GM23338 (cell line): ENCODE data around the gene CORO2A. TPM values are rescaled to one million over a fixed set of nuclear protein-coding genes. Genes with fewer than 3 reads are reported as not detected.

ENCODE experiments used
- ATAC-seq: fragments of 200-7000 bp; cut with Tn5 transposase; 3 replicates; pipeline ENCODE4 v1.9.1; 2020
- DNase-seq: peaks from one replicate; pipeline ENCODE4 v3.0.0-alpha.2; 2015; ENCODE audit warnings: low spot score
- H2AFZ ChIP-seq: fragments of 200-600 bp; sonication (generic); 2 replicates; pipeline ENCODE4 v1.8.0; 2016; ENCODE audit warnings: antibody characterized with exemption, mild to moderate bottlenecking, moderate library complexity
- H3F3A ChIP-seq: fragments of 200-600 bp; sonication (generic); replicated peaks from 2 replicates; pipeline ENCODE4 v1.8.0; 2017; ENCODE audit warnings: antibody characterized with exemption, mixed run types, low read depth
- H3K27ac ChIP-seq: fragments of 200-600 bp; sonication (generic); 2 replicates; pipeline ENCODE4 v1.6.1; 2016; ENCODE audit warnings: low read depth
- H3K27me3 ChIP-seq: fragments of 200-600 bp; sonication (generic); 2 replicates; pipeline ENCODE4 v1.8.0; 2016; ENCODE audit warnings: mild to moderate bottlenecking, mixed run types, moderate library complexity; ENCODE audit not compliant: insufficient read depth
- H3K36me3 ChIP-seq: fragments of 200-600 bp; sonication (generic); 2 replicates; pipeline ENCODE4 v1.8.0; 2016; ENCODE audit warnings: mild to moderate bottlenecking; ENCODE audit not compliant: insufficient read depth
- H3K4me1 ChIP-seq: fragments of 200-600 bp; sonication (generic); 2 replicates; pipeline ENCODE4 v1.8.0; 2016; ENCODE audit warnings: mild to moderate bottlenecking, moderate library complexity; ENCODE audit not compliant: insufficient read depth
- H3K4me2 ChIP-seq: fragments of 200-600 bp; sonication (generic); 2 replicates; pipeline ENCODE4 v1.7.1; 2017; ENCODE audit warnings: mixed run types
- H3K4me3 ChIP-seq: fragments of 200-600 bp; sonication (generic); 2 replicates; pipeline ENCODE4 v1.6.1; 2016; ENCODE audit warnings: mixed run types
- H3K79me2 ChIP-seq: fragments of 200-600 bp; sonication (generic); replicated peaks from 2 replicates; pipeline ENCODE4 v1.8.0; 2017; ENCODE audit warnings: mild to moderate bottlenecking; ENCODE audit not compliant: insufficient read depth
- H3K9me2 ChIP-seq: fragments of 200-600 bp; sonication (generic); 2 replicates; pipeline ENCODE4 v1.8.0; 2017; ENCODE audit not compliant: insufficient read depth
- H4K20me1 ChIP-seq: fragments of 200-600 bp; sonication (generic); replicated peaks from 2 replicates; pipeline ENCODE4 v1.8.0; 2017; ENCODE audit warnings: mild to moderate bottlenecking; ENCODE audit not compliant: insufficient read depth
- H3K27ac Mint-ChIP-seq: 2 replicates; pipeline ENCODE4 v1.8.0; 2020; ENCODE audit warnings: inconsistent platforms, mild to moderate bottlenecking, moderate library complexity, mixed read lengths
- H3K27me3 Mint-ChIP-seq: 3 replicates; pipeline ENCODE4 v1.8.0; 2022; ENCODE audit warnings: low read depth, mild to moderate bottlenecking, moderate library complexity, mixed read lengths, inconsistent platforms; ENCODE audit not compliant: insufficient read depth, poor library complexity
- H3K36me3 Mint-ChIP-seq: 3 replicates; pipeline ENCODE4 v1.8.0; 2021; ENCODE audit warnings: low read depth, mild to moderate bottlenecking, inconsistent platforms, moderate library complexity, mixed read lengths
- H3K4me1 Mint-ChIP-seq: 3 replicates; pipeline ENCODE4 v1.8.0; 2020; ENCODE audit warnings: mild to moderate bottlenecking, inconsistent platforms, mixed read lengths
- H3K4me3 Mint-ChIP-seq: 3 replicates; pipeline ENCODE4 v1.8.0; 2021; ENCODE audit warnings: moderate library complexity, mild to moderate bottlenecking, inconsistent platforms, mixed read lengths
- H3K9me3 Mint-ChIP-seq: 3 replicates; pipeline ENCODE4 v1.8.0; 2020; ENCODE audit warnings: moderate library complexity, mild to moderate bottlenecking, inconsistent platforms, mixed read lengths
- CREB1 ChIP-seq: fragments of 250-450 bp; sonication (Bioruptor Pico); IDR thresholded peaks from 2 replicates; pipeline ENCODE4 v1.5.0; 2020; ENCODE audit warnings: low read depth, mild to moderate bottlenecking, moderate library complexity
- EZH2 ChIP-seq: fragments of 200-600 bp; sonication (generic); IDR thresholded peaks from one replicate; pipeline ENCODE4 v1.8.0; 2017; ENCODE audit warnings: antibody characterized with exemption, mild to moderate bottlenecking, low read depth; ENCODE audit not compliant: unreplicated experiment
- EZH2phosphoT487 ChIP-seq: fragments of 200-600 bp; sonication (generic); IDR thresholded peaks from one replicate; pipeline ENCODE4 v1.8.1; 2018; ENCODE audit warnings: antibody characterized with exemption; ENCODE audit not compliant: unreplicated experiment
- JUNB ChIP-seq: IDR thresholded peaks from one replicate; pipeline ENCODE4 v1.6.1; 2016; ENCODE audit warnings: antibody characterized with exemption; ENCODE audit not compliant: unreplicated experiment
- NANOG ChIP-seq: IDR thresholded peaks from 2 replicates; pipeline ENCODE4 v1.6.1; 2016; ENCODE audit warnings: antibody characterized with exemption, borderline replicate concordance
- POLR2AphosphoS5 ChIP-seq: IDR thresholded peaks from 2 replicates; pipeline ENCODE4 v1.6.1; 2016; ENCODE audit warnings: antibody characterized with exemption, low read depth
- STAT1 ChIP-seq: IDR thresholded peaks from one replicate; pipeline ENCODE4 v1.6.1; 2016; ENCODE audit warnings: antibody characterized with exemption; ENCODE audit not compliant: unreplicated experiment
- ZNF114 ChIP-seq: fragments of 250-450 bp; sonication (Bioruptor Pico); IDR thresholded peaks from 2 replicates; pipeline ENCODE4 v1.5.0; 2020; ENCODE audit warnings: mild to moderate bottlenecking, moderate library complexity
- ZNF331 ChIP-seq: fragments of 250-450 bp; sonication (Bioruptor Pico); IDR thresholded peaks from 2 replicates; pipeline ENCODE4 v1.5.0; 2020; ENCODE audit warnings: low read depth, mild to moderate bottlenecking, moderate library complexity
- polyA plus RNA-seq: library from polyadenylated mRNA; unstranded; fragments of >200 nt; fragmentation: Nextera tagmentation; extraction: Ambion mirVana; gene quantifications from 2 replicates; pipeline ENCODE4 v1.2.1, GENCODE V29; 2016
- total RNA-seq: library from RNA; depleted of rRNA; stranded (reverse); fragments of >200 nt; shearing (Covaris generic); gene quantifications from 2 replicates; pipeline ENCODE4 v1.2.3, GENCODE V29; 2014
- TF ChIP-seq, protein P1 (sequence below): fragments of 250-450 bp; sonication (Bioruptor Pico); IDR thresholded peaks from 2 replicates; pipeline ENCODE4 v1.5.0; 2020; ENCODE audit warnings: mild to moderate bottlenecking, moderate library complexity
- TF ChIP-seq, protein P2 (sequence below), 2 experiments: fragments of 200-600 bp in 1 of 2; sonication (generic) in 1 of 2; conservative IDR thresholded peaks; 2 replicates each; pipeline versions ENCODE4 v1.5.1 to v1.6.1; 2016 to 2017; ENCODE audit warnings: antibody characterized with exemption in 2 of 2, low read depth in 2 of 2, mild to moderate bottlenecking in 2 of 2, moderate library complexity in 1 of 2
- TF ChIP-seq, protein P3 (sequence below): IDR thresholded peaks from 2 replicates; pipeline ENCODE4 v1.6.1; 2016; ENCODE audit warnings: antibody characterized with exemption
- TF ChIP-seq, protein P4 (sequence below): IDR thresholded peaks from one replicate; pipeline ENCODE4 v1.6.1; 2018; ENCODE audit warnings: antibody characterized with exemption; ENCODE audit not compliant: unreplicated experiment

Gene CORO2A
- total and polyA plus RNA-seq, 2 experiments from 2014 or later = 12.9 to 27.6 TPM

GRCh38 chr9:98144631-98145030 lies 47.8 kb downstream of the CORO2A start:
- Histone ChIP-seq H3K27me3 (no peaks in the 10 kb centered on the region), H3K27ac (no peak overlapping the region), H3F3A (no peaks in the 10 kb centered on the region), H3K9me2 (no peaks in the 10 kb centered on the region), H3K4me2 (no peak overlapping the region), H3K4me1 (no peaks in the 10 kb centered on the region), H4K20me1 (0 out of 2 replicates have a peak, but pooled peaks cover 4% of the 10 kb centered on the region), H3K79me2 (no peaks in the 10 kb centered on the region), H2AFZ (no peak overlapping the region), H3K36me3 (no peaks in the 10 kb centered on the region), H3K4me3 (no peak overlapping the region)
- DNase-seq = no peak
- Mint-ChIP-seq H3K36me3 (no peaks in the 10 kb centered on the region; the same call in 2 of the 3 replicates), H3K9me3 (no peaks in the 10 kb centered on the region), H3K4me3 (no peak overlapping the region), H3K27ac (no peak overlapping the region), H3K4me1 (peaks cover 3% of the 10 kb centered on the region; the same call in 2 of the 3 replicates), H3K27me3 (peaks cover 7% of the 10 kb centered on the region)
- TF ChIP-seq, protein P1, sequence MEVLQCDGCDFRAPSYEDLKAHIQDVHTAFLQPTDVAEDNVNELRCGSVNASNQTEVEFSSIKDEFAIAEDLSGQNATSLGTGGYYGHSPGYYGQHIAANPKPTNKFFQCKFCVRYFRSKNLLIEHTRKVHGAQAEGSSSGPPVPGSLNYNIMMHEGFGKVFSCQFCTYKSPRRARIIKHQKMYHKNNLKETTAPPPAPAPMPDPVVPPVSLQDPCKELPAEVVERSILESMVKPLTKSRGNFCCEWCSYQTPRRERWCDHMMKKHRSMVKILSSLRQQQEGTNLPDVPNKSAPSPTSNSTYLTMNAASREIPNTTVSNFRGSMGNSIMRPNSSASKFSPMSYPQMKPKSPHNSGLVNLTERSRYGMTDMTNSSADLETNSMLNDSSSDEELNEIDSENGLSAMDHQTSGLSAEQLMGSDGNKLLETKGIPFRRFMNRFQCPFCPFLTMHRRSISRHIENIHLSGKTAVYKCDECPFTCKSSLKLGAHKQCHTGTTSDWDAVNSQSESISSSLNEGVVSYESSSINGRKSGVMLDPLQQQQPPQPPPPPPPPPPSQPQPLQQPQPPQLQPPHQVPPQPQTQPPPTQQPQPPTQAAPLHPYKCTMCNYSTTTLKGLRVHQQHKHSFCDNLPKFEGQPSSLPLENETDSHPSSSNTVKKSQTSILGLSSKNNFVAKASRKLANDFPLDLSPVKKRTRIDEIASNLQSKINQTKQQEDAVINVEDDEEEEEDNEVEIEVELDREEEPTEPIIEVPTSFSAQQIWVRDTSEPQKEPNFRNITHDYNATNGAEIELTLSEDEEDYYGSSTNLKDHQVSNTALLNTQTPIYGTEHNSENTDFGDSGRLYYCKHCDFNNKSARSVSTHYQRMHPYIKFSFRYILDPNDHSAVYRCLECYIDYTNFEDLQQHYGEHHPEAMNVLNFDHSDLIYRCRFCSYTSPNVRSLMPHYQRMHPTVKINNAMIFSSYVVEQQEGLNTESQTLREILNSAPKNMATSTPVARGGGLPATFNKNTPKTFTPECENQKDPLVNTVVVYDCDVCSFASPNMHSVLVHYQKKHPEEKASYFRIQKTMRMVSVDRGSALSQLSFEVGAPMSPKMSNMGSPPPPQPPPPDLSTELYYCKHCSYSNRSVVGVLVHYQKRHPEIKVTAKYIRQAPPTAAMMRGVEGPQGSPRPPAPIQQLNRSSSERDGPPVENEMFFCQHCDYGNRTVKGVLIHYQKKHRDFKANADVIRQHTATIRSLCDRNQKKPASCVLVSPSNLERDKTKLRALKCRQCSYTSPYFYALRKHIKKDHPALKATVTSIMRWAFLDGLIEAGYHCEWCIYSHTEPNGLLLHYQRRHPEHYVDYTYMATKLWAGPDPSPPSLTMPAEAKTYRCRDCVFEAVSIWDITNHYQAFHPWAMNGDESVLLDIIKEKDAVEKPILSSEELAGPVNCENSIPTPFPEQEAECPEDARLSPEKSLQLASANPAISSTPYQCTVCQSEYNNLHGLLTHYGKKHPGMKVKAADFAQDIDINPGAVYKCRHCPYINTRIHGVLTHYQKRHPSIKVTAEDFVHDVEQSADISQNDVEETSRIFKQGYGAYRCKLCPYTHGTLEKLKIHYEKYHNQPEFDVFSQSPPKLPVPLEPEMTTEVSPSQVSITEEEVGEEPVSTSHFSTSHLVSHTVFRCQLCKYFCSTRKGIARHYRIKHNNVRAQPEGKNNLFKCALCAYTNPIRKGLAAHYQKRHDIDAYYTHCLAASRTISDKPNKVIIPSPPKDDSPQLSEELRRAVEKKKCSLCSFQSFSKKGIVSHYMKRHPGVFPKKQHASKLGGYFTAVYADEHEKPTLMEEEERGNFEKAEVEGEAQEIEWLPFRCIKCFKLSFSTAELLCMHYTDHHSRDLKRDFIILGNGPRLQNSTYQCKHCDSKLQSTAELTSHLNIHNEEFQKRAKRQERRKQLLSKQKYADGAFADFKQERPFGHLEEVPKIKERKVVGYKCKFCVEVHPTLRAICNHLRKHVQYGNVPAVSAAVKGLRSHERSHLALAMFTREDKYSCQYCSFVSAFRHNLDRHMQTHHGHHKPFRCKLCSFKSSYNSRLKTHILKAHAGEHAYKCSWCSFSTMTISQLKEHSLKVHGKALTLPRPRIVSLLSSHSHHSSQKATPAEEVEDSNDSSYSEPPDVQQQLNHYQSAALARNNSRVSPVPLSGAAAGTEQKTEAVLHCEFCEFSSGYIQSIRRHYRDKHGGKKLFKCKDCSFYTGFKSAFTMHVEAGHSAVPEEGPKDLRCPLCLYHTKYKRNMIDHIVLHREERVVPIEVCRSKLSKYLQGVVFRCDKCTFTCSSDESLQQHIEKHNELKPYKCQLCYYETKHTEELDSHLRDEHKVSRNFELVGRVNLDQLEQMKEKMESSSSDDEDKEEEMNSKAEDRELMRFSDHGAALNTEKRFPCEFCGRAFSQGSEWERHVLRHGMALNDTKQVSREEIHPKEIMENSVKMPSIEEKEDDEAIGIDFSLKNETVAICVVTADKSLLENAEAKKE = no peak
- TF ChIP-seq ZNF331 (no peak), ZNF114 (CRISPR knock-in tag) (no peak), STAT1 (no peak), JUNB (no peak), CREB1 (no peak), EZH2phosphoT487 (no peak), POLR2AphosphoS5 (no peak), NANOG (no peak), EZH2 (no peak)
- TF ChIP-seq, protein P2, sequence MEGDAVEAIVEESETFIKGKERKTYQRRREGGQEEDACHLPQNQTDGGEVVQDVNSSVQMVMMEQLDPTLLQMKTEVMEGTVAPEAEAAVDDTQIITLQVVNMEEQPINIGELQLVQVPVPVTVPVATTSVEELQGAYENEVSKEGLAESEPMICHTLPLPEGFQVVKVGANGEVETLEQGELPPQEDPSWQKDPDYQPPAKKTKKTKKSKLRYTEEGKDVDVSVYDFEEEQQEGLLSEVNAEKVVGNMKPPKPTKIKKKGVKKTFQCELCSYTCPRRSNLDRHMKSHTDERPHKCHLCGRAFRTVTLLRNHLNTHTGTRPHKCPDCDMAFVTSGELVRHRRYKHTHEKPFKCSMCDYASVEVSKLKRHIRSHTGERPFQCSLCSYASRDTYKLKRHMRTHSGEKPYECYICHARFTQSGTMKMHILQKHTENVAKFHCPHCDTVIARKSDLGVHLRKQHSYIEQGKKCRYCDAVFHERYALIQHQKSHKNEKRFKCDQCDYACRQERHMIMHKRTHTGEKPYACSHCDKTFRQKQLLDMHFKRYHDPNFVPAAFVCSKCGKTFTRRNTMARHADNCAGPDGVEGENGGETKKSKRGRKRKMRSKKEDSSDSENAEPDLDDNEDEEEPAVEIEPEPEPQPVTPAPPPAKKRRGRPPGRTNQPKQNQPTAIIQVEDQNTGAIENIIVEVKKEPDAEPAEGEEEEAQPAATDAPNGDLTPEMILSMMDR (conservative IDR thresholded peaks at IDR 0.05; ENCODE audit: low read depth in 2 of 2) = no peak
- TF ChIP-seq, protein P3, sequence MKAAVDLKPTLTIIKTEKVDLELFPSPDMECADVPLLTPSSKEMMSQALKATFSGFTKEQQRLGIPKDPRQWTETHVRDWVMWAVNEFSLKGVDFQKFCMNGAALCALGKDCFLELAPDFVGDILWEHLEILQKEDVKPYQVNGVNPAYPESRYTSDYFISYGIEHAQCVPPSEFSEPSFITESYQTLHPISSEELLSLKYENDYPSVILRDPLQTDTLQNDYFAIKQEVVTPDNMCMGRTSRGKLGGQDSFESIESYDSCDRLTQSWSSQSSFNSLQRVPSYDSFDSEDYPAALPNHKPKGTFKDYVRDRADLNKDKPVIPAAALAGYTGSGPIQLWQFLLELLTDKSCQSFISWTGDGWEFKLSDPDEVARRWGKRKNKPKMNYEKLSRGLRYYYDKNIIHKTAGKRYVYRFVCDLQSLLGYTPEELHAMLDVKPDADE = no peak
- TF ChIP-seq, protein P4, sequence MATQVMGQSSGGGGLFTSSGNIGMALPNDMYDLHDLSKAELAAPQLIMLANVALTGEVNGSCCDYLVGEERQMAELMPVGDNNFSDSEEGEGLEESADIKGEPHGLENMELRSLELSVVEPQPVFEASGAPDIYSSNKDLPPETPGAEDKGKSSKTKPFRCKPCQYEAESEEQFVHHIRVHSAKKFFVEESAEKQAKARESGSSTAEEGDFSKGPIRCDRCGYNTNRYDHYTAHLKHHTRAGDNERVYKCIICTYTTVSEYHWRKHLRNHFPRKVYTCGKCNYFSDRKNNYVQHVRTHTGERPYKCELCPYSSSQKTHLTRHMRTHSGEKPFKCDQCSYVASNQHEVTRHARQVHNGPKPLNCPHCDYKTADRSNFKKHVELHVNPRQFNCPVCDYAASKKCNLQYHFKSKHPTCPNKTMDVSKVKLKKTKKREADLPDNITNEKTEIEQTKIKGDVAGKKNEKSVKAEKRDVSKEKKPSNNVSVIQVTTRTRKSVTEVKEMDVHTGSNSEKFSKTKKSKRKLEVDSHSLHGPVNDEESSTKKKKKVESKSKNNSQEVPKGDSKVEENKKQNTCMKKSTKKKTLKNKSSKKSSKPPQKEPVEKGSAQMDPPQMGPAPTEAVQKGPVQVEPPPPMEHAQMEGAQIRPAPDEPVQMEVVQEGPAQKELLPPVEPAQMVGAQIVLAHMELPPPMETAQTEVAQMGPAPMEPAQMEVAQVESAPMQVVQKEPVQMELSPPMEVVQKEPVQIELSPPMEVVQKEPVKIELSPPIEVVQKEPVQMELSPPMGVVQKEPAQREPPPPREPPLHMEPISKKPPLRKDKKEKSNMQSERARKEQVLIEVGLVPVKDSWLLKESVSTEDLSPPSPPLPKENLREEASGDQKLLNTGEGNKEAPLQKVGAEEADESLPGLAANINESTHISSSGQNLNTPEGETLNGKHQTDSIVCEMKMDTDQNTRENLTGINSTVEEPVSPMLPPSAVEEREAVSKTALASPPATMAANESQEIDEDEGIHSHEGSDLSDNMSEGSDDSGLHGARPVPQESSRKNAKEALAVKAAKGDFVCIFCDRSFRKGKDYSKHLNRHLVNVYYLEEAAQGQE = no peak
- ATAC-seq = no peak
